Epithelial cell of proximal tubule (primary cell): Measurements from ENCODE around the gene TMPRSS7. TPM values are rescaled to one million over a fixed set of nuclear protein-coding genes. Genes with fewer than 3 reads are reported as not detected.

Experiments
- DNase-seq: peaks from one replicate; pipeline ENCODE4 v3.0.0-alpha.2; 2011; ENCODE audit warnings: low read depth
- H3K4me3 ChIP-seq: 2 replicates; pipeline ENCODE4 v1.5.1; 2011; ENCODE audit warnings: low read depth, mild to moderate bottlenecking, low read length
- total RNA-seq: library from RNA; depleted of rRNA; stranded (reverse); fragments of >200 nt; gene quantifications from 2 replicates; pipeline ENCODE4 v1.2.3, GENCODE V29; 2015
- TF ChIP-seq, protein P1 (sequence below): conservative IDR thresholded peaks from 2 replicates; pipeline ENCODE4 v1.5.1; 2012; ENCODE audit warnings: low read depth, mild to moderate bottlenecking, low read length

TMPRSS7 gene
- total RNA-seq, 1 donor from 2014 or later: not detected

DNA sequence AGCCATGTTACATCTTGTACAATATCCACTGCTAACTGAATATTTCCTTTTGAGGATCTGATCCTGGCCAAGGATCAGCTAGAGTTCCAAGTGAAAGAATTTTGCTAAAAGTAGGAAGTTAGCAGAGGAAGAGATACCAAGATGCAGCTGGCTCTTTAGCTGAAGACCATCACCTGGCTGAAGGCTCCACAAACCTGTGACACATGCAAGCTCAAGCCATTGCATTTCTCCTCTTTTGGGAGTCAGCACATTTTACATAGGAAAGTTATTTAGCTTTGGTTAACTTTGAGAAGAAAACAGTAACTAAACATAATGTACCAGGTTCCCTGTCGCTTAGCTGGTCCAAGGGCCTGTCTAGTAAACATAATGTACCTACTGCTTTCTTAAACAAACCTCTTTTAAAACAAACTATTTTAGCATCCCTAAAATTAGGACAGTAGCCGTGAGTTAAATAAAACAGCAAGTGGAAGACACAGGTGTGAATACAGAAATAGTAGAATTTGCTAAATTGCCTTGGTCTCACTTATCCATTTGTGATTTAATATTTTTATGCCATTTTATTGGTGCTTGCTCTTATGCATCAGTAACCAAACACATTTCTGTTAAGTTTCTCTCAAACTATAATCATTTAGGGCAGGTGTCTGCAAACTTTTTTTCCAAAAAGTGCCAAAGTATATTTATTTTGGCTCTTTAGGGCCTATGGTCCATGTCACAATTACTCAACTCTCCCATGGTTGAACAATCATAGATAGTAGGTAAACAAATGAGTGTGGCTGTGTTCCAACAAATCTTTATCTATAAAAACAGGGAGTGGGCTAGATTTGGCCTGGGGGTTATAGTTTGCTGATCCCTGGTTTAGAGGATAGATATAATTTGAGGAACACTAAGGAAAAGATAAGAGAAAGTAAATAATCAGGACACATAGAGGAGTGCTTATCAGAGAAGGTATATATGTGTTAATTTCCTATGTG lies 87.3 kb downstream of the TMPRSS7 start:
- H3K4me3 ChIP-seq: no peak overlapping the region
- no peak for DNase-seq
- TF ChIP-seq, protein P1, sequence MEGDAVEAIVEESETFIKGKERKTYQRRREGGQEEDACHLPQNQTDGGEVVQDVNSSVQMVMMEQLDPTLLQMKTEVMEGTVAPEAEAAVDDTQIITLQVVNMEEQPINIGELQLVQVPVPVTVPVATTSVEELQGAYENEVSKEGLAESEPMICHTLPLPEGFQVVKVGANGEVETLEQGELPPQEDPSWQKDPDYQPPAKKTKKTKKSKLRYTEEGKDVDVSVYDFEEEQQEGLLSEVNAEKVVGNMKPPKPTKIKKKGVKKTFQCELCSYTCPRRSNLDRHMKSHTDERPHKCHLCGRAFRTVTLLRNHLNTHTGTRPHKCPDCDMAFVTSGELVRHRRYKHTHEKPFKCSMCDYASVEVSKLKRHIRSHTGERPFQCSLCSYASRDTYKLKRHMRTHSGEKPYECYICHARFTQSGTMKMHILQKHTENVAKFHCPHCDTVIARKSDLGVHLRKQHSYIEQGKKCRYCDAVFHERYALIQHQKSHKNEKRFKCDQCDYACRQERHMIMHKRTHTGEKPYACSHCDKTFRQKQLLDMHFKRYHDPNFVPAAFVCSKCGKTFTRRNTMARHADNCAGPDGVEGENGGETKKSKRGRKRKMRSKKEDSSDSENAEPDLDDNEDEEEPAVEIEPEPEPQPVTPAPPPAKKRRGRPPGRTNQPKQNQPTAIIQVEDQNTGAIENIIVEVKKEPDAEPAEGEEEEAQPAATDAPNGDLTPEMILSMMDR: no peak

DNA sequence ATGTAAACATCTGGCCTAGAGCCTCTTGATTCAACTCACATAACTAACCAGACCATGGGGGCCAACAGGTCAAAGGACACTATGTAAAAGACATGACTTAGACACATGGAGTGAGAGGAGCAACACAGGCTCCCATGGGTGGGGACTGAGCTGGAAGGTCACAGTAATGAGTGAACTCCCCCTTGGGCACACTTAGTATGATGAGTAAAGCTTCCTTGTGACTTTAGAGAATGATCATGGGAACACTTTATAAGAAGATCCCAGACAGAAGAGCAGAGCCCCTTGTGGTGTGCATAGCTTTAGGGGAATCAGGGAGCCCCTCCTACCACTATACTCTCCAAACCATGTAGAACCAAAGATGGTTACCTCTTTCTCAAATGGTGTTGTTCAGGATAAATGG lies 88.3 kb downstream of the TMPRSS7 start:
- DNase-seq: no peak

DNA sequence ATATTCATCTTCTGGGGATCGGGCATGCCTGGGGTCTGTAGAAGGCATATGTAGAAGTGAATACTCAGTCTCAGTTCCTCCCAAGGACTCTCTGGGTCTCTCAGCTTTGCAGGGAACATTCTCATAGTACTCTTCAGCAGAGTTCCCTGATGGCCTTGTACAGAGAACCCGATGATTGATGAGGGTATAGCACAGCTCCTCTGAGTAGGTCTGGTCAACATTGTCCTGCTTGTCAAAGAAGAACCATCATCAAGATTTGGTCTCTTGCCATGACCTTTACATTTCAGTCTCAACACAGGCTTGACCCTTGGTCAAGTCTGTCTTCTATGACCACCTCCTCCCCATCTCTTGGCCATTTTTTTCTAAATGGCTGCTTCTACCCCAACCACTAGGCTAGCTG lies 89.0 kb downstream of the TMPRSS7 start:
- no peak for DNase-seq
- TF ChIP-seq, protein P1: no peak
- no peak overlapping the region for H3K4me3 ChIP-seq

More for the DNA sequence above, 88.3 kb downstream of the TMPRSS7 start:
- no peak overlapping the region for H3K4me3 ChIP-seq
- TF ChIP-seq, protein P1: no peak

DNA sequence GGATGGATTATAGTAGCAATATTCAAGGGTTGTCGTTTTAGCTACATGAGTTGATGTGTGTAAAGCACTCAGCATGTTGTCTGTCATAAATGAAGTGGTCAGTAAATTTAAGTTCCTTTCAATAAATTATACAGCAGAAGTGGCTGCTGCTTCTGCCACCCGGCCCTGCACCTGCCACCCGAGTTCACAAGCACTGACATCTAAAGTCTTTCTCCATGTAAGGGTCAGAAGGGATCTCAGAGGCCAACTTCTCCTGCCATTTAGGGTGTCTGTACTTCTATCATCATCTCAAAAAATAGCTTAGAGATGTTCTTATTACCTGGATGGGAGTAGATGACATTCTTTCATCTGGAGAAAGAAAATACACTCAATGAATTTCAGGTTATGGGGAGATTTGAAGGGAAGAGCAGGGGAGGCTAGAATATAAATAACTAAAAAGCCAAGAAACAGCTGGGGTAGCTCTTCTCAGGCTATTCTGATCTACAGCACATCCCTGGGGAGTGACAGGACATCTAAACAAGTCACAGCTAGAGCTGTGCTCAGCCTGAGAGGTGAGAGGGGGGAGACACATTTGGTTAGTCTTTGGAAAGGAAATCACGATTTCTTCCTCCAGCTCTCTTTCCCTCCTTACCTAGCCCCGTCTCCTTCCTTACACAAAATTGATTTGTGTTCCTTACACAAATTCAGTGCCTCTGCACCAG lies 90.5 kb downstream of the TMPRSS7 start:
- no peak overlapping the region for H3K4me3 ChIP-seq
- no peak for DNase-seq
- TF ChIP-seq, protein P1: no peak

DNA sequence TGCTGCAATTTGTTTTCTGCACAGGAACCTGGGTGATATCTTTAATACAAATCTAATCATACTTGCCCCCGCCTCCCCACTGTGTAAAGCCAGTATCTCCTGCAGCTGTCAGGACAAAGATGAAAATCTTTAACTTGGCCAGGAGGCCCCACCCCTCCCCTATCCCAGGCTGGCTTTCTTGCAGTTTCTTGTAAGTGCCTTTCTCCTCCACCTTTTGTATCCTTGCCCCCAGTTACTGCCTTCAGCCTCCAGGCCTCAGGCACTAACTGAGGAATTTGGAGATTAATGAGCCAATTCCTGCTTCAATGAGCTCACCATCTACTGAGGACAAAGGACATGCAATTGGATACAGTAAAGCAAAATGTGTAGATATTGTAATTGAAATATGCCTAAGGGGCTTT lies 92.0 kb downstream of the TMPRSS7 start:
- DNase-seq: no peak
- TF ChIP-seq, protein P1: no peak
- H3K4me3 ChIP-seq: no peak overlapping the region

DNA sequence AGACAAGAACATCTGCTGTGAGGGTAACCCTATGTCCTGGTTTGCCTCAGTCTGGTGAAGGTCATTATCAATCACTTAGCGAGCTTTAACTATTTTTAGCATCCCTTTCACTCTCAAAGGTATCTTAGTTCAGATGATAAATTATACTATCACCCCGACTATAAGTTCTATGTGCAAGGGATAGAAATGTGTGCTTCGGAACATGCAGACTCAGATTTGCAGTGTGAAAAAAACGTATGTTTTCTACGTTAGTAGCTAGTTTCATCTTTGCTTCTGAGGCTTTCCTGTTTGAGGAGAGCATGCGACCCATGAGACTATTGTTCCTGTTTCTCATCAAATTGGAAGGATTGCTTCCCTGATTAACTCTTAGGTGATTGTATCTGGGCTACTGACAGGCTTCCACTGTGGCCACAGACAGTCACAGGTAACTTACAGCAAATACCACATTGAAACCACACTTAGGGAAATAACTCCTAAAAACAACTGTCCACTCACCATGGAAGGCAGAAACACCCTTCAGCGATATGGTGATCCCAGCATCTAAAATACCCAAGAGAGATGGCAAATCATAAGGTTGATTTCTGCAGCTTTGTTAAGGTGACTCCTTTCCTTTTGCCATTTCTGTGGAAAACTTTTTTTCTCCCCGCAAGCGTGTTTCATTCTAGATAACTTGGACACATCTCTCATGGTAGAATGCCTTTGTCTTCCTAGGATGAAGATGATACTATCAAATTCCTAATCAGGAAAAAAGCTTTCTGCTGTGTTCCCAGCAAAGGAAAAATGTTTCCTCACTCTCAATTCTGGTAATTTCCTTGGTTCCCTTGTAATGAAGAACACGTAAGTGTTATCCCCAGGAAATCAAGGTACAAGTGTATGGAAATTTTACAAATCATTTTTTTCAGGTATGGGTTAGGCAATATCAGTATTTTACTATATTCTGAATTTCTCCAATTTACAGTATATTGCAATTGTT lies 93.3 kb downstream of the TMPRSS7 start:
- TF ChIP-seq, protein P1: no peak
- no peak overlapping the region for H3K4me3 ChIP-seq
- DNase-seq: no peak
